TTC549 (cell line): ENCODE data around the gene CHRDL1.
"Not testable (repeated sequence)": the region's sequence is repeated elsewhere in the genome, so short reads cannot be mapped to it uniquely, and the experiment has no call there.

Experiments used
- FAIRE-seq: peaks from 2 replicates; lab custom pipeline; 2012; peaks lifted over from hg19 to GRCh38; lab: Jason Lieb, UNC

CHRDL1 gene, protein sequence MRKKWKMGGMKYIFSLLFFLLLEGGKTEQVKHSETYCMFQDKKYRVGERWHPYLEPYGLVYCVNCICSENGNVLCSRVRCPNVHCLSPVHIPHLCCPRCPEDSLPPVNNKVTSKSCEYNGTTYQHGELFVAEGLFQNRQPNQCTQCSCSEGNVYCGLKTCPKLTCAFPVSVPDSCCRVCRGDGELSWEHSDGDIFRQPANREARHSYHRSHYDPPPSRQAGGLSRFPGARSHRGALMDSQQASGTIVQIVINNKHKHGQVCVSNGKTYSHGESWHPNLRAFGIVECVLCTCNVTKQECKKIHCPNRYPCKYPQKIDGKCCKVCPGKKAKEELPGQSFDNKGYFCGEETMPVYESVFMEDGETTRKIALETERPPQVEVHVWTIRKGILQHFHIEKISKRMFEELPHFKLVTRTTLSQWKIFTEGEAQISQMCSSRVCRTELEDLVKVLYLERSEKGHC

DNA sequence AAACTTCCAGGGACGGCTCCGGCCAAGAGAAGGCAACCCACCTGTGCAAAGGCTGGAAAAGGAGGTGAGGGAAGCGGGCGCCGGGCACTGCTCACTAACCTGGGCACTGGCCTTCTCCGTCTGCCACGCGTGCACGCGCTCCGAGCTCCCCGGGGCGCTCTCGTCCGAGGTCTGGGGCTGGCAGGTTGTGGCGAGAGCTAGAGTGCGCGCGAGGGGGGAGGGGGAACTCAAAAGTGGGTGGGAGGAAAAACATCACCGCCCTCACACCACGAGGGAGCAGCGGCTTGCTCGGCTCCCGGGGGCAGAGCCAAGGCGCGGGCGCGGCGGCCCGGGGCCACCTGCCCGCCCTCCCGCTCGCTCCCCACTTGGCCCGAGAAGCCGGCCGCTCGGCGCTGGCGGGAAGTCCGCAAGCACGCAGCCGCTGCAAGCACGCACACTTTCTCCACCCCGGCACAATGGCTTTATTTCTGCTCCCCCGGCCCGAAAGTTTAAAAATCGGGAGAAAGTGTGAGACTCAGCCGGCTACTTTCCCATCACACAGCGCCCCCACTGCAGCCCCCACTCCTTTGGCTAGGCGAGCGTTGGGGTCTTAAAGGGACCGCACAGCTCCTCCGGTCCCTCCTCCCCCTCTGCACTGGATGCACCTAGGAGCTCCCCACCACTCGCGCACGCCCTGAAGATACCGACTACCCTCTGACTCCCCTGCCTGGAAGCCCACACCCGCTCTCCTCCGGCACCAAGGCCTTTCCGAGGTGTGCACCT, at the start of gene CHRDL1:
TSS of gene CHRDL1 (minus strand) at position 173 of the 762 bp plus-strand sequence. CDS start 3,636 bp downstream, outside the sequence.
- no peak for FAIRE-seq

DNA sequence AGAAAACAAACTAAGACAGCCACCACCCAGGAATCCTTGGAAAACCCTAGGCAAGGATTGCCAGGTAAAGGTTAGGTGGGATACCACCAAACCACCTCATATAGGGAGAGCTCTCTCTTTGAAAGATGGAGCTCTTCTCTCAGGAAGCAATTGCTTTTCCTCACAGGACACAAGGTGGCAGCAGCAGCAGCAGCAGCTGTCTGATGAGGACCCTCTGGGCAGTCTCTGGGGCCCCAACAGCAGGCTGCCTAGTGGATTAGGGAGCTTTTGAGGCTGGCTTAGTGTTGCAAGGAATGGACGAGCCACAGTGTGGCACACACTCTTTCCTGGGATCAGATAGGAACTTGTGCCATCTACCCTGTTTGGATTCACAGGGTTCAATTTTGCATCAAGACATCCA, 41.4 kb upstream of the CHRDL1 start:
- FAIRE-seq = no peak

DNA sequence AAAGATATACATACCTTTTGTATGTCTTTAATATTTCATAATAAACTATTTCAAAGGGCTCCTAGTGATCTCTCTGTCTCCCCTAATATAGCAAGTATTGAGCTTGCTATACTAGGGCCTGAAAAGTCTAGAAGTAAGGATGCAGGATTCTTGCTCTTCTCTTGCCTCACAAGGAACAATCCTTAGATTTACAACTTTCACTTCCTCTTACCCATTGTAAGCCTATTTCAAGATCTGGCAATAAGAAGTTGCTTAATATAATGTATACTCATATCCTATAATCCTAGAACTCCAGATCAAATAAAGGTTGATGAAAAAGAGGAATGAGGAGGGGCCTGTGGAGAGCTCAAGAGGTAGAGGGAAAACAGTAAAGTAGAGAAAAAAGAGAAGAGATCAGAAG, 40.8 kb upstream of the CHRDL1 start:
- no peak for FAIRE-seq

DNA sequence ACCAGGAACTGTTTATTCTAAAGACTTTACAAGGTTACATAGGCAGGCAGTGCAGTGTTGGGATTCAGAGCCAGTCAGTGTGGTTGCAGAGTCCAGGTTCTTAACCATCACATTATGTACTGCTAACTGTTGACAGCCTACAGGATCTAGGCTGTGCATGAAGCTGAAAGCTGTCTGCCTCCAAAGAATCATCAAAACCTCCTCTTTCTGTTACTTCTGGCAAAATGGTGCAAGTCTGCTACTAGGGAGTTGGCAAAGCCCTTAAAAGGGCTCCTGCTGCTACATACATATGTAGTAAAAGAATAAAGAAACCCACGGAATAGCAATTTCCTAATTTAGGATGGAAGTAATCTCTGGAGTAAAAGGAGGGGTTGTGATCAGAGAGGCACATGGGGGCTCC, 40.4 kb upstream of the CHRDL1 start:
- no peak for FAIRE-seq

DNA sequence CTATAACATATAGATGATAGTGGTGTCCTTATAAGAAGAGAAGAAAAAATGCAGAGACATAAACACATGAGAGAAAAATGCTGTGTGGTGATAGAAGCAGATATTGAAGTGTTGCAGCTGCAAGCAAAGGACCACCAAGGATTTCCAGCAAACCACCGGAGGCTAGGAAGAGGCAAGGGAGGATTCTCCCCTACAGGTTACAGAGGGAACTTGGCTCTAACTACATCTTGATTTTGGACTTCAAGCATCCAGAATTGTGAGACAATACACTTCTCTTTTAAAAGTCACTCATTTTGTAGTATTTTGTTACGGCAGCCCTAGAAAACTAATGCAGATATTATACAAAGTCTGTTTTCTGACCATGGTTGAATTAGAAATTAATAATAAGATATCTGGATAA, 30.4 kb upstream of the CHRDL1 start:
- no peak for FAIRE-seq

DNA sequence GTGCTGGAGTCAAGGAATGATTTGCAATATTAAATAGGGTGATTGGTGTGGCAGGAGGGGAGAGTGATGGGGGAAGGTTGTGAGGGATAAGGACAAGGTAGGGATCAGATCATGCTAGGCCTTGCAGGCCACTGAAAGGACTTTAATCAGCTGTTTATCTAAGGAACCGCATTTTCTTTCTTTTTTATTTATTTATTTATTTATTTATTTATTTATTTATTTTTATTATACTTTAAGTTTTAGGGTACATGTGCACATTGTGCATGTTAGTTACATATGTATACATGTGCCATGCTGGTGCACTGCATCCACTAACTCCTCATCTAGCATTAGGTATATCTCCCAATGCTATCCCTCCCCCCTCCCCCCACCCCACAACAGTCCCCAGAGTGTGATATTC, 20.9 kb upstream of the CHRDL1 start:
- not testable (repeated sequence) for FAIRE-seq

DNA sequence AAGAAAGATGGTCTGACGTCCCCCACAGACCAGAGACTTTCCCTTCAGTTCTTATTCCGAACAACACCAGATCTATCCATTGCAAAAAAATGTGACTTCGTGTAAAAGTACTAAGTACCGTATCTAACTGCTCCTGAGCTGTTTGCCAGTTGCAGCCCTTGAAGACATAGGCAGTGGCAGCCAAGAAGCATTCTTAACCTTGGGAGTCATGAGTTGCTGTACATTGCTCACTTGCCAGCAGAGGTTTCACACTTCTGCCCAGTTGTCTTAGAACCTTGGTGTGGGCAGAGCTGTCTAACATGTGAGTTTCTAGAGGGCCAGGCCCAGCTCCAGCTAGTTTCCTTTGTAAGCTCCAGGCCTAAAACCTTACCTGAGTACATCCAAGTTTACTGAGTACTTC, 10.5 kb upstream of the CHRDL1 start:
- FAIRE-seq = no peak

DNA sequence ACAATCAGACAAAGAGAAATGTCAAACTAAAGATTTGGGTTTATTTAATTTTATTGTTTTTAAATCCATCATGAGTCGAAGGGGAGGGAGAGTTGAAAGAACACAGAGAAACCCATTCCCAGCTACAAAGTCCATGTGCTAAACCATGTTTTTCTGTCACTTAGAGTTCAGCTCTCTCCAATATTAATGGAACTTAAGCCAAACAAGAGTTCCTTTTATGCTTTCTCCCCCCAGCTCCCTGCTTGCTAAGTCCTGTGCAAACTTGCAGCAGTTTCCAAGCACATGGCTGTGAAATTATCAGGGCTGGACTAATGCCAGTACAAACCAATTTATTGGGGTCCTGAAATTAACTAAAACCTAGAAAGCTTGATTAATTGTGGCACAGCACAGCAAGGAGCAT, 9.7 kb upstream of the CHRDL1 start:
- FAIRE-seq = no peak

DNA sequence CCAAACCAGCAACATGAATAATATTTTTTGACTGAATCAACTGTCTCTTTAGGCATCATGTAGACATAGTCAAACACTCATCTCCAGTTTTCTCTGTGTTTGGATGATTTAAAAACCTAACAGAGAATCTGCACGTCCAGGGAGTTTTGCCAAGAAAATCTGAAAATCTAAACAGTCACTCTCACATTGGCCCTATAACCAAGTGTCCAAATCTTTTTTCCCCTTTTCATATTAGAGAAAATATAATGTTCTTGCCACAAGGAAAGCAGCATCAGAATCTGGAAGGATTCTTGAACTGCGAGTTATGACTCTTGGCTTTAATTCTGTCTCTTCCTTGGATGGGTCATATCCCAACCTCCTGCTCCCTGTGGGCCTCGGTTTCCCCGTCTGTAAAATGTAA, 8.8 kb upstream of the CHRDL1 start:
- FAIRE-seq = no peak

DNA sequence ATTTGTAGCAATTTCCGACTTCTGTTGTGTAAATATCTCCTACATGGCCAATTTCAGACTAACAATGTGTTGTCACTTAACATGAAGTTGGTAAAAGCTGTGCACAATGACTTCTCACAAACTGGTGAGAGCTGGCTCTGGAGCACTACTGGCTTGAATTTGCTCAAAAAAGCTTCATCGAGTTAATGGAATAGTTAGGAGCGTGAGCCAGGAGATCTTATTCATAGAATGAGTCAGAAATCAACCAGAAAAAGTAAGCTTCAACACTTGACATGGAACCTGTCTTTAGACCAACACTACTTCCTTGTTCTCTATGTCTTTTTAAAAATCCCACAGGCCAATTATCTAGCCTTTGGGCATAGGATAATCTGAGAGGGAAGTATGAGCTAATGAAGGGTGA, 7.9 kb upstream of the CHRDL1 start:
- no peak for FAIRE-seq

DNA sequence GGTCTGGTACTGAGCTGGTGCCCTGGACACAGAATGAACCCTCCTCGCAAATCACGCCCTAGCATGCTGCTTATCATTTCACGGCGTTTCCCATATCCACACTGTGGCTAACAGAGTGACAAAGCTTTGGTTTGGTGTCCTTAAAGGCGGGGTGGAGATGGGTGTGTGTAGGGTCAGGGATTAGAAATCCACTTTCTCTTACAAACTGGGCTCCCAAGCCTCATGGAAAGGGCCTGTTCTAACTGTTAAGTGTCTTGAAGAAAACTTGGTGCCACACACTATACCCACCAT, 735 bp upstream of the CHRDL1 start:
- no peak for FAIRE-seq

DNA sequence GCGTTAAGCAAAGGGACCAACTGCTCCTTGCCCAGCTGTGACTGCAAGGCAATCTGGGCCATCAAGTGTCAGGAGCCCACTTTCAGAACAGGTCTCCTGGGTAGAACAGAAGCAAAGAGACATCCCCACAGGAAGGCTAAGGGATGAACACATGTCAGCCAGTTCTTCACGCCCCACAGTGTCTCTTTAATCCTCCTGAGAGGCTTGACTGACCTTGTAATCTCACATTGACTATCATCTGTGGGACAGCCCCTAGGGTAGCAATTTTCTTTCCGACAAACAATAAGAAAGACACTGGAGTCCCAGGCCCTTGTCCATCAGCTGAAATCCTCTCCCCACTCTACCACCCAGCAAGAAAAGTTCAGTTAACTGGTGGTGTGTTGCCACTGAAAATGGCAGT, 1.0 kb downstream of the CHRDL1 start:
- FAIRE-seq = no peak

DNA sequence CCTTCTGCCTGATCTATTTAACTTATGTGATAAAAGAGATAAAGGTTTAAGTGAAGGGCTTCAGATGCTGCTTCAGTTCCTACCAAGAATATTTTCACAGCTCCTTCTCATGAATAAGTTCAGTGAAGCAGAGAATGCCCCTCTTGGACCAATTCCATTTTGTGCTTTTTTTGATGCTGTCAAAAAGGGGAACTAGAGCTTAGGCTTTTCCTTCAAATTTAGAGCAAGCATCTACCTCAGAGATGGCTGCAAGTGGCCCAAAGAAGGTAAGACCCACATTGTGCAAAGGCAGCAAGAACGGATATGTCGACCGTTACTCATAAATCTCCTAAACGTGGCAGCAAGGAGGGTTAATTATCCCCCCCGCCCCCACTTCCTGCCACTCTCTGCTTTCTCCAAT, 4.5 kb downstream of the CHRDL1 start:
- no peak for FAIRE-seq

DNA sequence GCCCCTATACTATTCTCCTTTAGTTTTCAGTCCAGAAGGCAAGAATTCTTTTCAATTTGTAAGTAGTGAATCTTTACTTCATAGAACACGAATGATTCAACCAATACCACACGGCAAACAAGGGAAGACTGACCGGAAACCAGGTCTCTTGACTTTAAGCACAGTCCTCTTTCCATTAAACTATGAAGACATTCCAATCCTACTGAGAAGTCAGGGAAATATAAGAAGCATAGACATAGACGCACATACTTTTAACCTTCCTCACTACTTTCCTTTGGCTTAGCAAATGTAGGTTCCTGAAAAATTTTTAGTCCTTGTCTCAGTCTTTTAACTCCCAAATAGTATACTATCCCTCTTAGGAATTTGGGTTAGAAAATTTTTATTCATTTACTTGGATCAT, 9.1 kb downstream of the CHRDL1 start:
- FAIRE-seq = no peak

DNA sequence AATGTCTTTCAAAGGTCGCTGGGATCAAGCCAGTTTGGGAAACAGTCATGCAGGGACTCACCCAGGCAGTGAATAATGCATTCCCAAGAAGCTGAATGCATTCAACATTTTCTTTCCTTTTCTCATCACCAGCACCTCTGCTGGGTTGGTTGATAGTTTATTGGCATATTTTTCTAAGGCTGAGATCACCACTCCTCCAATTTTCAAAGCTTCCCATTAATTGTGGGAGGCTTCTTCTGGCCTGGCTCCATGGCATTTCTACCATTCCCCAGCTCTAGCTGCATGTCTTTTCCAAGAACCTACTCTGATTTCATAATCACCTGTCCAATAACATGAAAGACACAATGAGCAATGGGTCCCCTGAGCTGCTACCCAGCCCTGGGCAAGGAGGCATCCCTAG, 35.8 kb downstream of the CHRDL1 start:
- FAIRE-seq = no peak

DNA sequence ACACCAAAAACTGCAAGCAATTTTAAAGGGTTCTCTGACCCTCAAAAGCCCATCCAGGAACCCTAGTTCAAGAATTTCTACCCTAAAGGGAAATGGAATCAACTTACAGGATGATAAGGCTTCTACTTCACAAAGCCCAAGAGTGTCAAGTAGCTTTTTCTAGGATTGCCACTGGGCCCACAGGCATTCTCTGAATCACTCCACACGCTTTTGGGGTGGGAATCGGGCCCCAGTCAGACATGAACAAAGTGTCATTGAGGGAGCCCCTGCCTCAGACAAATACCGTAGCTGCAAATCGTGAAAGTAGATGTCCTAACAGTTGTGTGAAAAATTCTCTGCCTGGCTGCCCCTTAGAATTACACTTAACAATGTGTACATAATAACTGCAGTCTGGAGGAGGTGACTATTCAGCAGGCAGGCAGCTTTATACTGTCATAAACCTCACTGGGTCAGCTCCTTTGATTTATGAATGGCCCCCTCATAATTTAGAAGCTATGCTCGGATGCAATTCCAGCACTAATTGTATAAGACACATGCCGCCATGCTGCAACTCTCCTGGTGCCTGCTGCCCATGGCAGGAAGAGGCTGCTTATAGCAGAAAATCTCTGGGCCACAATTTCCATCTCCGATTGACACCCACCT, 36.7 kb downstream of the CHRDL1 start:
- FAIRE-seq = no peak

DNA sequence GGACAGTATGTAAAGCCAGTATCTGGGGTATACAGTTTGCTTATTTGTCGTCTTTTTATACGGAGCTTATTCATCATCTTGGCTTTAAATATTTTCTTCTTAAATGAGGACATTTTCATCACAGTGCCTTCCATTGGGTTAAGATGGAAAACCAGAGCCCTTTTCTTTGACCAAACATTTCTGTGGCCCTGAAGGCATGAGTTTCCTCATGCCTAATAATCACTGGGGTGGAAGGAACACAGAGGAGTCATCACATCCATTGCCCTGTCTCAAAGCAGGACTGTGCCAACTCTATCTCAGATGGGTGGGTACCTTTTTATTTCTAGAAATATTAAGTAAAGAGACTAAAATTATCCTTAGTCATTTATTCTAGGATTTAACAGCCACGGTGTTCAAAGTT, 40.0 kb downstream of the CHRDL1 start:
- no peak for FAIRE-seq

DNA sequence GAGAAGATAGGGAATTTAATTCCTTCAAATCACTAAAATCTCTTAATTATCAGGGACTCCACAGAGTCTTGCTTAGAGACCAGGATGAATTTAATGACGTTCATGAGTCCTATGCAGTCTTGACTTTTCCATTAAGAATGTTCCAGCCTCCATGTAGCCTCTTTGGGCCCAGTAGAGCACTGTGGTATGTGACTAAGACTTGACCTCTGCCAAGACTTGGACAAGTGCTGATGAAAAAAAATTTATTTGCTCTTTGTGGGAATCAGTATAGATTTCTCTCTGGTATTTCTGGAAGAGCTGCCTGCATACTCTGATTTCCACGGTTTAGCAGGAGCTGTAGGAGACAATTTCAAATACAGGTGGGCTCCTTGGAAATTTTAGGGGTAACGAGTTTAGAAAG, 40.6 kb downstream of the CHRDL1 start:
- FAIRE-seq = no peak

DNA sequence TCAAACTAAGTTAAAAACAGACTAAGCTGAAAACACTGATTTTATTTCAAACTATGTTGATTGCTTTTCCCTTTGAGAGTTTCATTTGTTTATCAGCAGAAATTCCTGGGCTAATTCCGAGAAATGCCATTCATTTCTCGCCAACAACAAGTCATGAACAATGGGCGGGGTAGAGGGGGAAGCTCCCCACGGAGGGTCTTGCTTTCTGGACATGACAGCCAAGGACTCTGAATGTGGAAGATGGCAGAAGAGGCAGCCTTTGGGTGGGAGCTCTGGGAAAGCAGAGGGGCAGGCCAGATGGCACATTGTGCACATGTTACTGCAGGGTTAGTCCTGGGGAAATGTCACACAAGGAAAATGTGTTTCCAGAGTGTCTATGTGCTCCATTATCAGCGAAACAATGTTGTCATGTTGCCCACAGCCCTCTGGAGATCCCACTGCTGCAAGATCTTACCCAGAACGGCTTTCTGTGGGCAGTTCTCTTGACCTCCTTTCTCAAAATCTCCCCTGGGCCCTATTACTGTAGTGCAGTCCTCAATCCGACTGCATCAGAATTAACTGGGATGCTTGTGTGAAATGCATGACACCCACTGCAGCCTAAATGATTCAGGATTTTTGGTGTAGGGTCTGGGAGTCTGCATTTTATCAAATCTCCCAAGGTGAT, 45.0 kb downstream of the CHRDL1 start:
- no peak for FAIRE-seq

DNA sequence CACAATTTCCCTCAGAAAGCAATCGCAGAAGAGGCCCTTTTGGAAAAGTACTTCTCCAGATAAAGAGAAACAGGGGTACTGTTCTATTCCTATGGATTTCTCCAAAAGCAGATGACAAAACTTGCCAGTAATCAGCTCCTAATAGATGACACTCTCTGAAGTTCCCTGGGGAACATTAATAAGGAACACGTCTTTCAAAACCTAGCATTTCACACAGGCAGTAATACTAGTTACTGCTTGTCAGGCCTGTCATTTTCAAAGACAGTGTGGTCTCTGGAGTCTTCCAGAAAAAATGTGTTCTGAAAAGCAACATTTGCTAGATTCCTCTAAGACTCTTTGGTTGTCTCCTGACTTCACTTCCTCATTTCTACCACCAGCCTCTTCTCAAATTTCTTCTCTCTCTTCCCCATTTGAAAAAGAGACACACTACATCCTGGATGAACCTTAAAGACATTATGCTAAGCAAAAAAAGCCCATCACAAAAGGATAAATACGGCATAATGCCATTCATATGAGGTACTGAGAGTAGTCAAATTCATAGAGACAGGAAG, 47.3 kb downstream of the CHRDL1 start:
- FAIRE-seq = no peak

DNA sequence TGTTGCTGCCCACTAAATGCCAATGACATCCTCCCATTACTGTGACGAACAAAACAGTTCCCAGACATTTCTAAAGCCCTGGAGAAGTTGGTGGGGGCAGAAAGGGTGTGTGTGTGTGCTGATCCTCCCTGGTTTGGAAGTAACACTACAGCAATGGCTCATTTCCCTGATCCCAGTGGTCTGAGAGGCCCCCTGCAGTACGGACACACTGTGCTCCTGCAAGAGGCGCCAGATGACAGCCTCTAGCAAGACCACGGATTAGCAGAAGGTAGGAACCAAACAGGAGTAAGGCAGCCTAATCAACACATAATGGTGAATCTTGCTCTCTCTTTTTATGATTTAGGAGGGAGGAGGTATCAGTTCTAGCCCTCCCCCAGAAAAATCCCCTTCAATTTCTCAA, 49.6 kb downstream of the CHRDL1 start:
- FAIRE-seq = no peak

DNA sequence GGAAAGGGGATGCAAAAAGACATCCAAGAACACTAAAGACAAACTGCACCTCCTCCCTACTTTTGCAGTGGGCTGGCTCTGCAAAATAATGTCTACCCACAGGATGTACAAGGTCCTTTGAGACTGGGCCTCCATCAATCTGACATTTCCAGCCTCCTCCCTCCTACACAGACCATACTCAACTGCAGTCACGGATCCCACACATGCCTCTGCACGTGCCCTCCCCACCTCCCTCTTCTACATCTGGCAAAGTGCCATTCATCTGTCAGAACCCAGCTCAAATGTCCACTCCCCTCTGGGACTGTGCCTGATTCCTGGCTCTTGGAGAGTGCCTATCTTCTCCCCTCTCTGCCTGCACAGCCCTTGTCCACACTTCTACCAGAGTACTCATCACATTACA, 50.3 kb downstream of the CHRDL1 start:
- no peak for FAIRE-seq
